Spleen (tissue), 11 donors: ENCODE data around the gene ZNF337. TPM values are rescaled to one million over a fixed set of nuclear protein-coding genes. Genes with fewer than 3 reads are reported as not detected.
"Not testable (repeated sequence)": the region's sequence is repeated elsewhere in the genome, so short reads cannot be mapped to it uniquely, and the experiment has no call there.

Experiments
- DNase-seq: peaks from one replicate; pipeline ENCODE4 v3.0.0-alpha.2; 2020
- H3K27ac ChIP-seq, 8 donors: fragments of 200-600 bp; sonication (generic) in 7 of 8; 1 replicate in 4 of 8; 2 replicates in 4 of 8; pipeline versions ENCODE4 v1.5.0 to v1.8.0; 2016 to 2021; ENCODE audit warnings: inconsistent platforms in 4 of 8, mild to moderate bottlenecking in 4 of 8, moderate library complexity in 1 of 8
- H3K27me3 ChIP-seq, 7 donors: fragments of 200-600 bp; sonication (generic) in 6 of 7; replicated peaks in 1 of 7; 1 replicate in 4 of 7; 2 replicates in 3 of 7; pipeline versions ENCODE4 v1.5.0 to v1.8.0; 2016 to 2021; ENCODE audit warnings: inconsistent platforms in 3 of 7, mild to moderate bottlenecking in 1 of 7
- H3K36me3 ChIP-seq, 6 donors: fragments of 200-600 bp; sonication (generic) in 5 of 6; 1 replicate in 4 of 6; 2 replicates in 2 of 6; pipeline versions ENCODE4 v1.5.0 to v1.8.0; 2016 to 2021; ENCODE audit warnings: inconsistent platforms in 2 of 6
- H3K4me1 ChIP-seq, 6 donors: fragments of 200-600 bp; sonication (generic) in 5 of 6; 1 replicate in 3 of 6; 2 replicates in 3 of 6; pipeline versions ENCODE4 v1.5.0 to v1.8.0; 2016 to 2021; ENCODE audit warnings: inconsistent platforms in 3 of 6
- H3K4me3 ChIP-seq, 8 donors: fragments of 200-600 bp; sonication (generic) in 7 of 8; 1 replicate in 4 of 8; 2 replicates in 4 of 8; pipeline versions ENCODE4 v1.5.0 to v1.8.0; 2016 to 2021; ENCODE audit warnings: inconsistent platforms in 4 of 8, mild to moderate bottlenecking in 4 of 8, moderate library complexity in 2 of 8
- H3K9me3 ChIP-seq, 8 donors: fragments of 200-600 bp; sonication (generic) in 7 of 8; 1 replicate in 4 of 8; 2 replicates in 4 of 8; pipeline versions ENCODE4 v1.5.0 to v1.8.0; 2016 to 2021; ENCODE audit warnings: inconsistent platforms in 4 of 8
- POLR2A ChIP-seq, 3 donors: fragments of 450-650 bp; IDR thresholded peaks; one replicate each; pipeline ENCODE4 v1.5.1; 2017; ENCODE audit warnings: antibody characterized with exemption in 3 of 3, mild to moderate bottlenecking in 1 of 3
- POLR2AphosphoS5 ChIP-seq, 3 donors: sonication (generic); formaldehyde crosslinking; IDR thresholded peaks; one replicate each; pipeline ENCODE4 v1.5.1; 2017; ENCODE audit warnings: antibody characterized with exemption in 3 of 3
- WGBS, 5 donors: extraction: QIAGEN DNeasy Blood & Tissue Kit in 3 of 5; methylation state at CpG; one replicate each; pipeline versions ENCODE4 v1.1.5 to v1.1.7; 2013 to 2018; 5-methylcytosine and 5-hydroxymethylcytosine counted together
- intact Hi-C: fragments of 100-400 bp; cut with DNase I; formaldehyde crosslinking; loops from one replicate; pipeline ENCODE4 v1.15.0; 2023; ENCODE audit warnings: low total_unique reads
- polyA plus RNA-seq, 3 donors: library from polyadenylated mRNA; stranded (reverse); fragments of 200-250 nt; gene quantifications; one replicate each; pipeline ENCODE4 v1.2.1, GENCODE V29; 2013
- total RNA-seq, 7 donors: library from RNA; depleted of rRNA in 3 of 7; stranded (reverse); fragments of >200 nt in 3 of 7; fragmentation: NEBNext Ultra II Directional in 4 of 7; extraction: Animal tissue kit (Norgen Biotek cat#: 25700) in 4 of 7; gene quantifications; one replicate each; pipeline versions ENCODE4 v1.1.0 to v1.2.1, GENCODE V29; 2016 to 2021
- TF ChIP-seq, protein P1 (sequence below), 11 experiments: fragments of 200-600 bp in 7 of 11; fragments of 450-650 bp in 4 of 11; sonication (generic) in 4 of 11; IDR thresholded peaks in 8 of 11; conservative IDR thresholded peaks in 3 of 11; 1 replicate in 7 of 11; 2 replicates in 4 of 11; pipeline versions ENCODE4 v1.4.0 to v1.8.0; 2016 to 2021; ENCODE audit warnings: antibody characterized with exemption in 11 of 11, inconsistent platforms in 4 of 11, mild to moderate bottlenecking in 1 of 11
- donor health status: healthy with polysubstance abuse.
- donor health status: DM: no; HTN: no; CAD: no; lungs with moderate emphysema.
- donor health status: DM: no; HTN: no; CAD: no.
- donor health status: Bipolar disorder and iron deficiency.
- donor health status: healthy.
- donor health status: DM: no; HTN: no; CAD: no.
- donor health status: DM: yes; HTN: yes; CAD: no.

Gene ZNF337
- total and polyA plus RNA-seq, 10 donors = 8.7 to 21.9 (median 16.3) TPM

DNA sequence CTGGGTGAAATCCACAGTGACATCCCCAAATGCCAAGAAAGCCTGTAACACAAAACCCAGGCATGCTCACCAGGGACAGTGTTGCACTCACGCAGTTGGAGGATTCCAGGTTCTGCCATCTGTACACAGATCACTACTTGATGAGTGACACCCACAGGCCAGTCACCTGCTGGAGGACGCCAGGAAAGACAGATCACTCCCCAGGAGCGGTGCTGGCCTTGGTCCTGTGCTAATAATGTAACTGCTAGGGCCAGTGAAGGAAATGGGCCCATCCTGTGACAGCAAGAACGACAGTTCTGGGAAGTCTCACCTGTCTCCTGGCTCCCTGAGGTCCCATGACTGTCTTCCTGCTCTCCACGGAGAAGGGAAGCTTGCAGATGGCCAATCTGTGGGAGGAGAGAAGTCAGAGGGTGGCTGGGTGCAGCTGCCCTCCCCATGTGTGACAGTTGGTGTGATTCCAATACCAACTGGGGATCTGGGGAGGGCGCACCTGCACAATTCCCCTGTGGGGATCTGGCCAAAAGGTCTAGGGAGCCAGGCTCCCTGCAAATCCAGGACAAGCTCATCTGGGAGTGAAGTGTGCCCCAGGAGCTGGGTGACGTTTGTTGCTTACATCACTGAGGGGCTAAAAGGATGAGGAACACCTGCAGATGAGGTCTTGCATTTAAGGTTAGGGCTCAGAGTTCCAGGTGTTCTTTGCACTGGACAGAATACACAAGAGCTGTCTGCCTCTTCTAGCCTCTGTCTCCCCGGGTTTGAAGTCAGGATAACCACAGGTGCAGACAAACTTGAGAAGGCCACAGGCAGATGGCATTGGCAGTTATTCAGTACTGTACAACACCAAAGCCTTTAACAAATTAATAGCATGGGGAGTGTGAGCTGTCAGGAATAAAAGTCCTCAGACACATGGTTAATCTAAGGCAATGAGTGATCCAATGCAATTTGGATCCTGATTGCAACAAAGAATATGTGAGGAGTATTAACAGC is 10.3 kb downstream of the ZNF337 start:
- Histone ChIP-seq H3K4me3 (no peak overlapping the region), H3K4me1 (no peaks in the 10 kb centered on the region), H3K27ac (no peak overlapping the region), H3K36me3 (peaks cover 0 to 48% (median 15%) of the 10 kb centered on the region in 6 donors), H3K27me3 (no peaks in the 10 kb centered on the region), H3K9me3 (no peaks in the 10 kb centered on the region)
- intact Hi-C loops = no loop called here
- DNase-seq = peak; percentile 64
- TF ChIP-seq POLR2AphosphoS5 (IDR thresholded peaks at IDR 0.05) (no peak), POLR2A (IDR thresholded peaks at IDR 0.05) (no peak)
- TF ChIP-seq, protein P1, sequence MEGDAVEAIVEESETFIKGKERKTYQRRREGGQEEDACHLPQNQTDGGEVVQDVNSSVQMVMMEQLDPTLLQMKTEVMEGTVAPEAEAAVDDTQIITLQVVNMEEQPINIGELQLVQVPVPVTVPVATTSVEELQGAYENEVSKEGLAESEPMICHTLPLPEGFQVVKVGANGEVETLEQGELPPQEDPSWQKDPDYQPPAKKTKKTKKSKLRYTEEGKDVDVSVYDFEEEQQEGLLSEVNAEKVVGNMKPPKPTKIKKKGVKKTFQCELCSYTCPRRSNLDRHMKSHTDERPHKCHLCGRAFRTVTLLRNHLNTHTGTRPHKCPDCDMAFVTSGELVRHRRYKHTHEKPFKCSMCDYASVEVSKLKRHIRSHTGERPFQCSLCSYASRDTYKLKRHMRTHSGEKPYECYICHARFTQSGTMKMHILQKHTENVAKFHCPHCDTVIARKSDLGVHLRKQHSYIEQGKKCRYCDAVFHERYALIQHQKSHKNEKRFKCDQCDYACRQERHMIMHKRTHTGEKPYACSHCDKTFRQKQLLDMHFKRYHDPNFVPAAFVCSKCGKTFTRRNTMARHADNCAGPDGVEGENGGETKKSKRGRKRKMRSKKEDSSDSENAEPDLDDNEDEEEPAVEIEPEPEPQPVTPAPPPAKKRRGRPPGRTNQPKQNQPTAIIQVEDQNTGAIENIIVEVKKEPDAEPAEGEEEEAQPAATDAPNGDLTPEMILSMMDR (IDR thresholded peaks at IDR 0.05 in 8 of 11, conservative IDR thresholded peaks at IDR 0.05 in 3 of 11) = no peak
- WGBS, 5 donors = 58 to 73% (median 67%) methylated on average over 6 to 8 of the region's 8 CpGs

- Histone ChIP-seq H3K4me1 (no peaks in the 10 kb centered on the region), H3K36me3 (peaks cover 0 to 54% (median 21%) of the 10 kb centered on the region in 6 donors), H3K27ac (no peak overlapping the region), H3K4me3 (no peak overlapping the region), H3K27me3 (no peaks in the 10 kb centered on the region), H3K9me3 (no peaks in the 10 kb centered on the region)
- TF ChIP-seq POLR2AphosphoS5 (IDR thresholded peaks at IDR 0.05) (no peak), POLR2A (IDR thresholded peaks at IDR 0.05) (no peak)
- TF ChIP-seq, protein P1 (IDR thresholded peaks at IDR 0.05 in 8 of 11, conservative IDR thresholded peaks at IDR 0.05 in 3 of 11) = no peak
- DNase-seq = no peak
- WGBS, 5 donors = 71 to 88% (median 82%) methylated on average over 7 to 9 of the region's 9 CpGs
- intact Hi-C loops = no loop called here
These were observed 11.2 kb downstream of the ZNF337 start for GRCh38 chr20:25685276-25686080.

- DNase-seq, intact Hi-C loops, H3K4me3 ChIP-seq, H3K9me3 ChIP-seq, H3K27me3 ChIP-seq, H3K4me1 ChIP-seq, H3K27ac ChIP-seq: not testable (repeated sequence)
- H3K36me3 ChIP-seq = peaks cover 0 to 69% (median 21%) of the 10 kb centered on the region in 6 donors
- WGBS, 5 donors = 86 to 98% (median 94%) methylated on average over 3 of the region's 3 CpGs
These were observed 12.8 kb downstream of the ZNF337 start for GRCh38 chr20:25683826-25684225.

DNA sequence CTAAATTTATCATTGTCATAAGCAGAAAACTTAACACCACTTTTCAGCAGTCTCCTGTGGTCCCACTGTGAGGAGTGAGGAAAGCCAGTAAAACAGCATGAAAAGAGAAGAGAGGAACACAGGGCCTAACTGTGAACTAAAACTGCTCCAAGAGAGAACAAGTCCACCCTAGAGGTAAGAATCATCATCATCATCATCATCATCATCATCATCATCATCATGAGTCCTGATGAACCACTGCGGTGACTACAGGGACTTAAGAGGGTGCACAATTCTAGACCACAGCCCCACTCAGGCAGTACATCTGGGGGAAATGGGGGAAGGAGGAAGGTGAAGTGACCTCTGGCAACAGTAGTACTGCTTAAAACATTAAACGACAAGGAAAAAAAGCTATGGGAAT is 13.6 kb downstream of the ZNF337 start:
- WGBS, 5 donors = 87 to 94% (median 92%) methylated on average over 2 of the region's 2 CpGs
- Histone ChIP-seq H3K27me3 (no peaks in the 10 kb centered on the region), H3K36me3 (peaks cover 0 to 77% (median 21%) of the 10 kb centered on the region in 6 donors), H3K27ac (no peak overlapping the region), H3K9me3 (no peaks in the 10 kb centered on the region), H3K4me3 (no peak overlapping the region), H3K4me1 (no peaks in the 10 kb centered on the region)
- intact Hi-C loops = no loop called here
- DNase-seq = no peak
- TF ChIP-seq, protein P1 (IDR thresholded peaks at IDR 0.05 in 8 of 11, conservative IDR thresholded peaks at IDR 0.05 in 3 of 11) = no peak
- TF ChIP-seq POLR2AphosphoS5 (IDR thresholded peaks at IDR 0.05) (no peak), POLR2A (IDR thresholded peaks at IDR 0.05) (no peak)
